Middle frontal gyrus (tissue), 1 donor: ENCODE results near the gene DNAH17.

Experiments used
- DNase-seq: peaks from one replicate; pipeline ENCODE4 v3.0.0-alpha.2; 2015; ENCODE audit warnings: low spot score; ENCODE audit errors: extremely low spot score

Gene DNAH17

GRCh38 chr17:78418326-78419026 is 158.7 kb downstream of the DNAH17 start:
- DNase-seq, result no peak

- DNase-seq, result no peak
Observed at GRCh38 chr17:78417531-78417909, 159.7 kb downstream of the DNAH17 start.

- no peak for DNase-seq
Observed at GRCh38 chr17:78416791-78417530, 160.2 kb downstream of the DNAH17 start.

GRCh38 chr17:78415821-78416711 is 161.1 kb downstream of the DNAH17 start:
- no peak for DNase-seq

- DNase-seq, result no peak
Observed at GRCh38 chr17:78414178-78415162, 162.7 kb downstream of the DNAH17 start.

GRCh38 chr17:78412403-78412802 is 164.8 kb downstream of the DNAH17 start:
- DNase-seq, result no peak

- no peak for DNase-seq
Observed at GRCh38 chr17:78411241-78411857, 165.8 kb downstream of the DNAH17 start.

GRCh38 chr17:78409191-78409928 is 167.8 kb downstream of the DNAH17 start:
- DNase-seq, result no peak

- no peak for DNase-seq
Observed at GRCh38 chr17:78408476-78409050, 168.6 kb downstream of the DNAH17 start.

- DNase-seq, result no peak
Observed at GRCh38 chr17:78407387-78408000, 169.7 kb downstream of the DNAH17 start.

GRCh38 chr17:78406920-78407319 is 170.3 kb downstream of the DNAH17 start:
- no peak for DNase-seq

- DNase-seq, result no peak
Observed at GRCh38 chr17:78406396-78406795, 170.8 kb downstream of the DNAH17 start.

GRCh38 chr17:78403822-78404221 is 173.4 kb downstream of the DNAH17 start:
- DNase-seq, result no peak

GRCh38 chr17:78401891-78402290 is 175.3 kb downstream of the DNAH17 start:
- no peak for DNase-seq

- DNase-seq, result no peak
Observed at GRCh38 chr17:78401246-78401645, 175.9 kb downstream of the DNAH17 start.

GRCh38 chr17:78400581-78401240 is 176.5 kb downstream of the DNAH17 start:
- DNase-seq, result no peak

GRCh38 chr17:78399693-78400144 is 177.5 kb downstream of the DNAH17 start:
- DNase-seq, result no peak

- no peak for DNase-seq
Observed at GRCh38 chr17:78399028-78399692, 178.0 kb downstream of the DNAH17 start.
